Liver (tissue), 9 donors: ENCODE results near the gene ZSWIM2. TPM values are rescaled to one million over a fixed set of nuclear protein-coding genes. Genes with fewer than 3 reads are reported as not detected.

Experiments
- DNase-seq: peaks from one replicate; pipeline ENCODE4 v3.0.0-alpha.2; 2017; ENCODE audit warnings: low spot score
- H3K27ac ChIP-seq, 2 donors: one replicate each; pipeline ENCODE4 v1.7.0; 2013; ENCODE audit warnings: inconsistent platforms in 2 of 2, low read length in 2 of 2, control low read depth in 1 of 2, low read depth in 1 of 2, mild to moderate bottlenecking in 1 of 2
- H3K27me3 ChIP-seq, 4 donors: one replicate each; pipeline versions ENCODE4 v1.6.1 to v1.7.0; 2013; ENCODE audit warnings: low read length in 3 of 4, inconsistent platforms in 1 of 4, mild to moderate bottlenecking in 1 of 4, moderate library complexity in 1 of 4; ENCODE audit not compliant: control insufficient read depth in 4 of 4, insufficient read depth in 4 of 4
- H3K36me3 ChIP-seq, 4 donors: one replicate each; pipeline versions ENCODE4 v1.6.1 to v1.7.0; 2013; ENCODE audit warnings: low read length in 3 of 4, mild to moderate bottlenecking in 3 of 4, low read depth in 1 of 4, moderate library complexity in 1 of 4; ENCODE audit not compliant: control insufficient read depth in 4 of 4, insufficient read depth in 3 of 4
- H3K4me1 ChIP-seq, 4 donors: one replicate each; pipeline versions ENCODE4 v1.6.1 to v1.7.0; 2013; ENCODE audit warnings: low read length in 3 of 4, mild to moderate bottlenecking in 3 of 4, moderate library complexity in 1 of 4; ENCODE audit not compliant: control insufficient read depth in 4 of 4, insufficient read depth in 4 of 4
- H3K4me3 ChIP-seq, 3 donors: one replicate each; pipeline versions ENCODE4 v1.6.1 to v1.7.0; 2013; ENCODE audit warnings: low read length in 3 of 3, control low read depth in 1 of 3, low read depth in 1 of 3, mild to moderate bottlenecking in 1 of 3
- H3K9ac ChIP-seq, 2 donors: one replicate each; pipeline ENCODE4 v1.7.0; 2013; ENCODE audit warnings: low read length in 2 of 2, mild to moderate bottlenecking in 2 of 2, moderate library complexity in 2 of 2, control low read depth in 1 of 2, low read depth in 1 of 2
- H3K9me3 ChIP-seq, 4 donors: one replicate each; pipeline versions ENCODE4 v1.6.1 to v1.7.0; 2013; ENCODE audit warnings: low read length in 3 of 4; ENCODE audit not compliant: control insufficient read depth in 4 of 4
- FOXA1 ChIP-seq: IDR thresholded peaks from 2 replicates; pipeline ENCODE4 v1.6.1; 2016; ENCODE audit warnings: antibody characterized with exemption
- FOXA2 ChIP-seq: IDR thresholded peaks from 2 replicates; pipeline ENCODE4 v1.6.1; 2016; ENCODE audit warnings: antibody characterized with exemption
- GABPA ChIP-seq, 2 donors: IDR thresholded peaks in 1 of 2; conservative IDR thresholded peaks in 1 of 2; 2 replicates each; pipeline ENCODE4 v1.6.1; 2016; ENCODE audit warnings: antibody characterized with exemption in 2 of 2, mild to moderate bottlenecking in 1 of 2, moderate library complexity in 1 of 2
- HNF4A ChIP-seq, 2 donors: conservative IDR thresholded peaks; 2 replicates each; pipeline ENCODE4 v1.6.1; 2016; ENCODE audit warnings: antibody characterized with exemption in 2 of 2, mild to moderate bottlenecking in 2 of 2
- HNF4G ChIP-seq: IDR thresholded peaks from 2 replicates; pipeline ENCODE4 v1.6.1; 2016; ENCODE audit warnings: antibody characterized with exemption
- JUND ChIP-seq, 2 donors: IDR thresholded peaks; 2 replicates each; pipeline ENCODE4 v1.6.1; 2016; ENCODE audit warnings: antibody characterized with exemption in 2 of 2
- NR2F2 ChIP-seq: IDR thresholded peaks from 2 replicates; pipeline ENCODE4 v1.6.1; 2016; ENCODE audit warnings: antibody characterized with exemption
- RAD21 ChIP-seq, 2 donors: IDR thresholded peaks; 2 replicates each; pipeline ENCODE4 v1.6.1; 2016; ENCODE audit warnings: antibody characterized with exemption in 2 of 2, mild to moderate bottlenecking in 2 of 2
- RXRA ChIP-seq, 2 donors: IDR thresholded peaks; 2 replicates each; pipeline ENCODE4 v1.6.1; 2017 to 2018; ENCODE audit warnings: antibody characterized with exemption in 2 of 2, mild to moderate bottlenecking in 1 of 2
- SP1 ChIP-seq: IDR thresholded peaks from 2 replicates; pipeline ENCODE4 v1.6.1; 2018; ENCODE audit warnings: antibody characterized with exemption, mild to moderate bottlenecking
- TAF1 ChIP-seq: conservative IDR thresholded peaks from 2 replicates; pipeline ENCODE4 v1.6.1; 2016; ENCODE audit warnings: antibody characterized with exemption, mild to moderate bottlenecking
- YY1 ChIP-seq: IDR thresholded peaks from 2 replicates; pipeline ENCODE4 v1.6.1; 2016; ENCODE audit warnings: antibody characterized with exemption, mild to moderate bottlenecking
- WGBS: extraction: QIAGEN DNeasy Blood & Tissue Kit; methylation state at CpG from one replicate; pipeline ENCODE4 v1.1.7; 2013; 5-methylcytosine and 5-hydroxymethylcytosine counted together
- polyA plus RNA-seq, 2 donors: library from polyadenylated mRNA; stranded (reverse) in 1 of 2; unstranded in 1 of 2; fragments of 200-250 nt in 1 of 2; fragments of >200 nt in 1 of 2; fragmentation: Nextera tagmentation in 1 of 2; extraction: Ambion mirVana in 1 of 2; gene quantifications; one replicate each; pipeline versions ENCODE4 v1.2.1 to v1.2.3, GENCODE V29; 2013 to 2015
- total RNA-seq, 2 donors: library from RNA; depleted of rRNA; stranded (reverse); fragments of >200 nt; gene quantifications; one replicate each; pipeline ENCODE4 v1.2.3, GENCODE V29; 2014
- TF ChIP-seq, protein P1 (sequence below): IDR thresholded peaks from 2 replicates; pipeline ENCODE4 v1.6.1; 2016; ENCODE audit warnings: antibody characterized with exemption, mild to moderate bottlenecking
- TF ChIP-seq, protein P2 (sequence below): fragments of 150-350 bp; IDR thresholded peaks from 2 replicates; pipeline ENCODE4 v1.5.1; 2017; ENCODE audit warnings: improper control_type of control experiment, low read depth, low read length; ENCODE audit not compliant: missing input control
- TF ChIP-seq, protein P3 (sequence below): IDR thresholded peaks from 2 replicates; pipeline ENCODE4 v1.6.1; 2016; ENCODE audit warnings: antibody characterized with exemption
- TF ChIP-seq, protein P4 (sequence below): IDR thresholded peaks from 2 replicates; pipeline ENCODE4 v1.6.1; 2016; ENCODE audit warnings: antibody characterized with exemption
- TF ChIP-seq, protein P5 (sequence below): IDR thresholded peaks from 2 replicates; pipeline ENCODE4 v1.6.1; 2016; ENCODE audit warnings: antibody characterized with exemption
- donor health status: healthy.
- donor health status: healthy.
- donor health status: healthy.
- donor health status: healthy.
- donor health status: healthy.

ZSWIM2 gene
- total and polyA plus RNA-seq, 4 donors, result not detected

DNA sequence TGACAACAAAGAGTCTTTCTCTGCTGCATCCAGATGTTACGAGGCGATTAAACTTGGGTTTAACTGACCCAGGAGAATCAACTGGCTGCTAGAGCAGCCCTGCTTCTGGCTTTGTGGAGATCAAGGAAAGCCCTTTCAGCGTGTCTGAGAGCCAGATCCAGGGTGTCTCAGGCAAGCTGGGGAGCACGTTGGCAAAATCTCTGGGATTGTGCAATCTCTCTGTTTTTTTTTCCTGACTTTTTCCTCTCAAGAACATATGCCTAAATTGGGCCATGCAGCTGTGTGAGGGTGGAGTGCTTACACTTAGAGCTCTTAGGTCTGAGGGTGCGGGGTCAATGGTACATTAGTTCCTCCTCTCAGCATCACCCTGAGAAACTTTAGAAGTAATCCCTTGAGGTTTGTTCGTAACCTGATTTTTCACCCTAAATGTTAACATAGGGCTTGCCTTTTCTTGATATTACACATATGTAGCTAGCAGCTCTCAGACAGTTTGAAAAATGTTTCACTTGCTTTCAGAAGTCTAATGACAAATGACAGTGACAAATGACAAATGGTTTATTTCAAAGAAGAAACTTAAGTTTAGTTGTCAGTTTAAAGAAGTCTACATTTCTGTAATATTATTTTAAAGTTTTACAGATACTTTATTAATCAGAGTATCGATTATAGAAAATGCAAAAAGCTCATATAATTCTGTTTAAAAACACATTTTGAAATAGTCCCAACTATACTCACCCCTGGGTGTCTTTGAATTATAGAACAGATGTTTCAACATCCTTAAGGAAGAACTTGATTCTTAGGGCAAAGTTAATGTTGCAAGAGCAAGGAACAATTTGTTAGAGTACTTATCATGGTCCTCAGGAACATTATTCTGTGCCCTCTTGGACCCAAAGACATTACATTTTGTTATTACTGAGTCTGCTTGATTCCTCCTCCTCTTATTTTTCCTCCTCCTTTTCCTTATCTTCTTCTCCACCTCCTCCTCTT, 38.4 kb upstream of the ZSWIM2 start:
- H3K36me3 ChIP-seq, result no peaks in the 10 kb centered on the region
- DNase-seq, result no peak

More for the DNA sequence above, 38.4 kb upstream of the ZSWIM2 start:
- H3K27ac ChIP-seq, result no peak overlapping the region
- no peak for TF ChIP-seq FOXA1
- TF ChIP-seq, protein P1, sequence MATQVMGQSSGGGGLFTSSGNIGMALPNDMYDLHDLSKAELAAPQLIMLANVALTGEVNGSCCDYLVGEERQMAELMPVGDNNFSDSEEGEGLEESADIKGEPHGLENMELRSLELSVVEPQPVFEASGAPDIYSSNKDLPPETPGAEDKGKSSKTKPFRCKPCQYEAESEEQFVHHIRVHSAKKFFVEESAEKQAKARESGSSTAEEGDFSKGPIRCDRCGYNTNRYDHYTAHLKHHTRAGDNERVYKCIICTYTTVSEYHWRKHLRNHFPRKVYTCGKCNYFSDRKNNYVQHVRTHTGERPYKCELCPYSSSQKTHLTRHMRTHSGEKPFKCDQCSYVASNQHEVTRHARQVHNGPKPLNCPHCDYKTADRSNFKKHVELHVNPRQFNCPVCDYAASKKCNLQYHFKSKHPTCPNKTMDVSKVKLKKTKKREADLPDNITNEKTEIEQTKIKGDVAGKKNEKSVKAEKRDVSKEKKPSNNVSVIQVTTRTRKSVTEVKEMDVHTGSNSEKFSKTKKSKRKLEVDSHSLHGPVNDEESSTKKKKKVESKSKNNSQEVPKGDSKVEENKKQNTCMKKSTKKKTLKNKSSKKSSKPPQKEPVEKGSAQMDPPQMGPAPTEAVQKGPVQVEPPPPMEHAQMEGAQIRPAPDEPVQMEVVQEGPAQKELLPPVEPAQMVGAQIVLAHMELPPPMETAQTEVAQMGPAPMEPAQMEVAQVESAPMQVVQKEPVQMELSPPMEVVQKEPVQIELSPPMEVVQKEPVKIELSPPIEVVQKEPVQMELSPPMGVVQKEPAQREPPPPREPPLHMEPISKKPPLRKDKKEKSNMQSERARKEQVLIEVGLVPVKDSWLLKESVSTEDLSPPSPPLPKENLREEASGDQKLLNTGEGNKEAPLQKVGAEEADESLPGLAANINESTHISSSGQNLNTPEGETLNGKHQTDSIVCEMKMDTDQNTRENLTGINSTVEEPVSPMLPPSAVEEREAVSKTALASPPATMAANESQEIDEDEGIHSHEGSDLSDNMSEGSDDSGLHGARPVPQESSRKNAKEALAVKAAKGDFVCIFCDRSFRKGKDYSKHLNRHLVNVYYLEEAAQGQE, result no peak
- no peak for TF ChIP-seq GABPA (IDR thresholded peaks at IDR 0.05 in 1 of 2, conservative IDR thresholded peaks at IDR 0.05 in 1 of 2)
- TF ChIP-seq YY1, result no peak
- no peak for TF ChIP-seq JUND (IDR thresholded peaks at IDR 0.05)
- TF ChIP-seq HNF4A (conservative IDR thresholded peaks at IDR 0.05), result no peak
- no peak for TF ChIP-seq FOXA2
- no peak for TF ChIP-seq SP1
- TF ChIP-seq, protein P2, sequence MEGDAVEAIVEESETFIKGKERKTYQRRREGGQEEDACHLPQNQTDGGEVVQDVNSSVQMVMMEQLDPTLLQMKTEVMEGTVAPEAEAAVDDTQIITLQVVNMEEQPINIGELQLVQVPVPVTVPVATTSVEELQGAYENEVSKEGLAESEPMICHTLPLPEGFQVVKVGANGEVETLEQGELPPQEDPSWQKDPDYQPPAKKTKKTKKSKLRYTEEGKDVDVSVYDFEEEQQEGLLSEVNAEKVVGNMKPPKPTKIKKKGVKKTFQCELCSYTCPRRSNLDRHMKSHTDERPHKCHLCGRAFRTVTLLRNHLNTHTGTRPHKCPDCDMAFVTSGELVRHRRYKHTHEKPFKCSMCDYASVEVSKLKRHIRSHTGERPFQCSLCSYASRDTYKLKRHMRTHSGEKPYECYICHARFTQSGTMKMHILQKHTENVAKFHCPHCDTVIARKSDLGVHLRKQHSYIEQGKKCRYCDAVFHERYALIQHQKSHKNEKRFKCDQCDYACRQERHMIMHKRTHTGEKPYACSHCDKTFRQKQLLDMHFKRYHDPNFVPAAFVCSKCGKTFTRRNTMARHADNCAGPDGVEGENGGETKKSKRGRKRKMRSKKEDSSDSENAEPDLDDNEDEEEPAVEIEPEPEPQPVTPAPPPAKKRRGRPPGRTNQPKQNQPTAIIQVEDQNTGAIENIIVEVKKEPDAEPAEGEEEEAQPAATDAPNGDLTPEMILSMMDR, result no peak
- TF ChIP-seq, protein P3, sequence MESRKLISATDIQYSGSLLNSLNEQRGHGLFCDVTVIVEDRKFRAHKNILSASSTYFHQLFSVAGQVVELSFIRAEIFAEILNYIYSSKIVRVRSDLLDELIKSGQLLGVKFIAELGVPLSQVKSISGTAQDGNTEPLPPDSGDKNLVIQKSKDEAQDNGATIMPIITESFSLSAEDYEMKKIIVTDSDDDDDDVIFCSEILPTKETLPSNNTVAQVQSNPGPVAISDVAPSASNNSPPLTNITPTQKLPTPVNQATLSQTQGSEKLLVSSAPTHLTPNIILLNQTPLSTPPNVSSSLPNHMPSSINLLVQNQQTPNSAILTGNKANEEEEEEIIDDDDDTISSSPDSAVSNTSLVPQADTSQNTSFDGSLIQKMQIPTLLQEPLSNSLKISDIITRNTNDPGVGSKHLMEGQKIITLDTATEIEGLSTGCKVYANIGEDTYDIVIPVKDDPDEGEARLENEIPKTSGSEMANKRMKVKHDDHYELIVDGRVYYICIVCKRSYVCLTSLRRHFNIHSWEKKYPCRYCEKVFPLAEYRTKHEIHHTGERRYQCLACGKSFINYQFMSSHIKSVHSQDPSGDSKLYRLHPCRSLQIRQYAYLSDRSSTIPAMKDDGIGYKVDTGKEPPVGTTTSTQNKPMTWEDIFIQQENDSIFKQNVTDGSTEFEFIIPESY, result no peak
- no peak for TF ChIP-seq RAD21 (IDR thresholded peaks at IDR 0.05)
- TF ChIP-seq RXRA (IDR thresholded peaks at IDR 0.05), result no peak
- no peak for TF ChIP-seq HNF4G
- no peak for TF ChIP-seq TAF1
- no peak for TF ChIP-seq NR2F2
- TF ChIP-seq, protein P4, sequence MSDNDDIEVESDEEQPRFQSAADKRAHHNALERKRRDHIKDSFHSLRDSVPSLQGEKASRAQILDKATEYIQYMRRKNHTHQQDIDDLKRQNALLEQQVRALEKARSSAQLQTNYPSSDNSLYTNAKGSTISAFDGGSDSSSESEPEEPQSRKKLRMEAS, result no peak
- TF ChIP-seq, protein P5, sequence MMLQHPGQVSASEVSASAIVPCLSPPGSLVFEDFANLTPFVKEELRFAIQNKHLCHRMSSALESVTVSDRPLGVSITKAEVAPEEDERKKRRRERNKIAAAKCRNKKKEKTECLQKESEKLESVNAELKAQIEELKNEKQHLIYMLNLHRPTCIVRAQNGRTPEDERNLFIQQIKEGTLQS, result no peak
- peaks cover 0 to under 1% (median 0%) of the 10 kb centered on the region in 4 donors for H3K9me3 ChIP-seq
- H3K4me3 ChIP-seq, result no peak overlapping the region
- peaks cover 0 to 7% (median 1%) of the 10 kb centered on the region in 4 donors for H3K27me3 ChIP-seq
- H3K9ac ChIP-seq, result no peak overlapping the region
- WGBS, result 60% methylated on average over 7 of the region's 7 CpGs
- no peaks in the 10 kb centered on the region for H3K4me1 ChIP-seq
